Measurements from ENCODE around the gene ROR1. TPM values are rescaled to one million over a fixed set of nuclear protein-coding genes. Genes with fewer than 3 reads are reported as not detected.

Gene ROR1
- total RNA-seq, 6 experiments from 2014 or later: 0.04 to 0.58 (median 0.37) TPM

- H3K27ac ChIP-seq: no peak overlapping the region
- H3K27me3 ChIP-seq: no peaks in the 10 kb centered on the region
- TF ChIP-seq POLR2A (IDR thresholded peaks at IDR 0.05): no peak
- no peak for TF ChIP-seq CTCF (IDR thresholded peaks at IDR 0.05)
- H3K9me3 ChIP-seq: no peaks in the 10 kb centered on the region
- DNase-seq: no peak
- no peaks in the 10 kb centered on the region for H3K4me1 ChIP-seq
- H3K36me3 ChIP-seq: no peaks in the 10 kb centered on the region
- 35% methylated on average over 4 of the region's 4 CpGs for WGBS (ENCODE audit: insufficient coverage, low coverage, low lambda C conversion rate, missing lambda C conversion rate)
- no peak for ATAC-seq
- intact Hi-C loops (cut with DNase I): no loop called here
- no peak overlapping the region for H3K4me3 ChIP-seq
These were observed 333.3 kb downstream of the ROR1 start for GRCh38 chr1:64107118-64107519.

GRCh38 chr1:64107632-64108031, 333.8 kb downstream of the ROR1 start:
- Histone ChIP-seq H3K9me3 (no peaks in the 10 kb centered on the region), H3K36me3 (no peaks in the 10 kb centered on the region), H3K27ac (no peak overlapping the region), H3K4me3 (no peak overlapping the region), H3K4me1 (no peaks in the 10 kb centered on the region), H3K27me3 (no peaks in the 10 kb centered on the region)
- ATAC-seq (no peak), DNase-seq (no peak)
- WGBS (ENCODE audit: insufficient coverage, low coverage, low lambda C conversion rate, missing lambda C conversion rate): 66% methylated on average over 2 of the region's 2 CpGs
- intact Hi-C loops (cut with DNase I): no loop called here
- TF ChIP-seq CTCF (IDR thresholded peaks at IDR 0.05) (no peak), POLR2A (IDR thresholded peaks at IDR 0.05) (no peak)

- intact Hi-C loops (cut with DNase I): no loop called here
- WGBS (ENCODE audit: insufficient coverage, low coverage, low lambda C conversion rate, missing lambda C conversion rate): 59% methylated on average over 6 of the region's 6 CpGs
- Histone ChIP-seq H3K27me3 (no peaks in the 10 kb centered on the region), H3K9me3 (no peaks in the 10 kb centered on the region), H3K27ac (no peak overlapping the region), H3K4me1 (no peaks in the 10 kb centered on the region), H3K36me3 (no peaks in the 10 kb centered on the region), H3K4me3 (no peak overlapping the region)
- no peak for ATAC-seq
- no peak for DNase-seq
- no peak for TF ChIP-seq CTCF (IDR thresholded peaks at IDR 0.05)
- TF ChIP-seq POLR2A (IDR thresholded peaks at IDR 0.05): no peak
These were observed 337.3 kb downstream of the ROR1 start for GRCh38 chr1:64110924-64111777.

- TF ChIP-seq POLR2A (IDR thresholded peaks at IDR 0.05) (no peak), CTCF (IDR thresholded peaks at IDR 0.05) (no peak)
- no peaks in the 10 kb centered on the region for H3K36me3 ChIP-seq
- 86% methylated on average over 3 of the region's 3 CpGs for WGBS (ENCODE audit: insufficient coverage, low coverage, low lambda C conversion rate, missing lambda C conversion rate)
- intact Hi-C loops (cut with DNase I): no loop called here
- no peaks in the 10 kb centered on the region for H3K4me1 ChIP-seq
- no peaks in the 10 kb centered on the region for H3K9me3 ChIP-seq
- no peak overlapping the region for H3K4me3 ChIP-seq
- H3K27ac ChIP-seq: no peak overlapping the region
- H3K27me3 ChIP-seq: no peaks in the 10 kb centered on the region
- DNase-seq: no peak
- ATAC-seq: no peak
These were observed 338.0 kb downstream of the ROR1 start for GRCh38 chr1:64111787-64112186.

Data from right lobe of liver (tissue), 6 donors.